NCI-H446 treated with DMSO at 0.1 percent for 48 hours (cell line): ENCODE data around the gene ALG1.
"Not testable (repeated sequence)": the region's sequence is repeated elsewhere in the genome, so short reads cannot be mapped to it uniquely, and the experiment has no call there.

Source experiments
- DNase-seq: peaks from one replicate; lab custom pipeline; 2025; lab: John Stamatoyannopoulos, UW

The ALG1 gene

DNA sequence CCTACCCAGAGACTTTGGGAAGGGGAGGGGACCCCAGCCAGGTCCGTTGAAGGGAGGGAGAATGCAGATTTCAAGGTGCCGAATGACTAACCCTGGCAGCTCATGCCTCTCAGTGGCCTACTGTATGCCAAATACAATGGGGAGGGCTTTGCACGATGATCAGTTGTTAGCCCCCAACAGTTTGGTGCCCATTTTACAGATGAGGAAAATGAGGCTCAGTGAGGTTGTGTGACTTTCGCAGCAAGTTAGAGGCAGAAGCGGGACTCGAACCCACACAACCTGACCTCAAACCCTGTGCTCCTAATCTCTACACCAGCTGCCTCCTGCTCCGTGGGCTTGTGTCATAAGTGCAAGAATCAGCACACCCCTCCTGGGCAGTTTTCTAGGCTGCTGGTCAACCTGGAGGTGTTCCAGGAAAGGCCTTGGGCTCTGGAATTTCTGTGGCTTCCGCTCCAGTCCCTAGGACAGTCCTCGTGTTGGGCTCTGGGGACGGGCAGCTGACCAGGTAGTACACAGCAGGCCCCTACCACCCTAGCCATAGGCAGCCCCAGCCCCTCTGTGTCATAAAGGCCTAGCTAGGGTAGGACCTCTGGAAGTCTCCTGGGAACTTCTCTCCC lies 26.0 kb upstream of the ALG1 start:
- DNase-seq, result no peak

DNA sequence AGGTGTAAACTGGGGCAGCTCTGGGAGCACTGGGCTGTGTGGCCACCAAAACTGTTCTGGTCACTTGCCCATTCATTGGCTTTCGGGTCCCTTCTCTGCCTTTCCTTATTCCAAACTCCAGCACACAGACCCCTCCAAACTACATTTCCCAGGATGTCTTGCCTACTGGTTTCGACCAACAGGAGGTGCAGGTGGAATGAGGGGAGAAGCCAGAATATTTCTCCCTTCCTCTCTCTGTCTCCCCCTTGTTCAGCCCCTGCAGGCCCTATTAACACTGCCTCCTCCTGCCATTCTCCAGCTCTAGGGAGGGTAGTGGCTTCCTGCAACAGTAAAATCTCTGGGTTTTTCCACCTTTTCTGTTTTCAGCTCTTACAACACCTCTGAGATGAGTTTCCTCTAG lies 24.7 kb upstream of the ALG1 start:
- no peak for DNase-seq

DNA sequence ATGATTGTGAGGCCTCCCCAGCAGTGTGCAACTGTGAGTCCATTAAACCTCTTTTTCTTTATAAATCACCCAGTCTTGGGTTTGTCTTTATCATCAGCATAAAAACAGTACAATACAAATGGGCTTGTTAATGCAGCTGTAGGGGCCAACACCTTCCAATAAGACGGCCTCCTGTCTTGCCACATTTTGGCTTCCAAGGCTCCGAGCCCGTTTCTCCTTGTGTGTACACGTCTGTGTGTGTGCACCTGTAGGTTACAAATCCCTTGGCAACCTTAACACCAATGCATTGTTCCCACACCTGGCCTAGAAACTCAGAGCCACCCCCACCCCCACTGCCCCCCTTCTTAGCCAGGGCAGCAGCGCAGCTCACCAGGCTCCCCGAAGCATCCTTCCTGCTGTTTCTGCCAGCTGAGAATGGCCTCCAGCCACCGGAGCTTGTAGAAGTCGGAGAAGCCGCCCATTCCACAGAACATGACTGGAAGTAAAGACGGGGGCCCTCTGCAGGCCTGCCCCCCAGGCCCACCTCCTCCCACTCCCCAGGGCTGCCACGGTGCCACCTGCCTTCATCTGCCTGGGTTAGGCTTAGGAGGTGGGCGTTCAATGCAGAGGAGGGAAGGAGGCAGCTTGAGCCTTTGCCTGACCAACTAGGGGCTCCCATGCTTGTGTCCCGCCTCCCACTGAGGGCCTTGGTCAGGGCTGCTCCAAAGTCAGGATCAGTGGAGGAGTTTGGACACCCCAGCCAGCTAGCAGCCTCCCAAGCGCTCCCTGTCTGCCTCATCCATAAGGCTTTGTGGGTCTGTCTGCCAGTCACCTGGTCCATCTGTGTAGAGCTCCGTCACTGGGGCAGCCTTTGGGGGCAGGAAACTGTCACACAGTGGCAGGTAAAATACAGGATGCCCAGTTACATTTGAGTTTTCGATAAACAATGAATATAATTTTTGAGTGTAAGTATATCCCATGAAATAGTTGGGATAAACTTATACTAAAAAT lies 16.5 kb upstream of the ALG1 start:
- no peak for DNase-seq

DNA sequence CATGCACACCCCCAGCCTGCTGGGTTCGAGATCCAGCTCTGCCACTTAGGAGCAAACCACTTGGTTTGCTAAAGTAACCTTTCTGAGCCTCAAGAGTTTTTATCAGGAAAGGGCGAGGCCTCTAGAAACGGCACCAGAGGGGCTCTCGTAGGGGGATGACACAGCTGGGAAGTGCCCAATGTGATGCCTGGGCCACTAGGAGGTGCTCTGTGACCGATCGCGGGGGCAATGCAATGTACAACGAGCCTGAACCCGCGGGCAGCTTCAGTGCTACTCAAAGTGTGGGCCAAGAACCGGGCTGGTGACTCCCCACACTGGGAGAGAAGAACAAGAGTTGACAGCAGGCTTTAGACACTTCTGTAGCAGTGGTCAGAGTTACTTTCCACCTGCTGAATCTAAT lies 15.3 kb upstream of the ALG1 start:
- DNase-seq, result no peak

DNA sequence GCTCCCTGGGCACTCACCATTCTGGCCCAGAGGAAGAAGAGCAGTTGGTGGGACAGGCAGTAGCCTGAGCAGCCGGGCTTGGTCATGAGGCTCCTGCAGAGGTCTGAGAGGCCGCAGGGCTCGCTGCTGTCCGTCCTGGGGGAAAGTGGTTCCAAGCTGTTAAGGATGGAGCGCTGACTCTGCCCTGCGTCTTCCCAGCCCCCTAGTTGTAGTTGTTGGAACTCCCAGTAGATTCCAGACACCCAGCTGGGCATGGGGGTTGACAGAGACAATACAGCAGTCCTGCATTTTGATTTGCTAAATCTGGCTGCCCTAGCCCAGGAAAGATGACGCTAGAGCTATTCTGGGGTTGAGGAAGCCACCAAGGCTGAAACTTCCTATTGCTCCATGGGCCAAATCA lies 13.2 kb upstream of the ALG1 start:
- no peak for DNase-seq

DNA sequence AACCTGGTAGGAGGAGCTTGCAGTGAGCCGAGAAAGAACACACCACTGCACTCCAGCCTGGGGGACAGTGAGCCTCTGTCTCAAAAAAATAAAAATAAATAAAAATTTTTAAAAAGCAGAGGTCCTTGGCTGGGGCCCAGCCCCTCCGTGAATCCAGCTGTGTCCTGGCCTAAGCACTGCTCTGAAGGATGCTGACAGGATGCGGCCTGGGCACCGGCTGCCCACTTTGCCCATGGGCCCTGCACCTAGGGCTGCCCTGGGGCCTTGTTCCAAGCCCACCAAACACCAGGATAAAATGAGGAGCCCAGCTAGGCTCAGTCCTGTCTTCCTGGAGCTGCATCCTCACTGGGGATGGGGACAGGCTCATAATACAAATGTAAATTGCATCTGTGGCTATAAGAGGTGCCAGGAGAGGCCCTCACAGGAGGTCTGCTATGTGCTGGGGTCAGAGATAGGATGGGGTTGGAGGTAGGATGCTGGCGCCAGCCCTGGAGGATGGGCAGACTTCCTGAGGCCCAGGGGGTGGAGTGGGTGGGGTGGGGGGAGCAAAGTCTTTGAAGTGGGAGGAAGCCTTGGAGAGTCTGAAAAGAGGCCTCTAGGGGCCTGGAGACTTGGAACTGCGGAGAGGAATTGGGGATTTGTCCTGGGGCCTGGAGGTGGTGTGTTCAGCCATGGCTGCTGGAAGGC lies 12.1 kb upstream of the ALG1 start:
- no peak for DNase-seq

DNA sequence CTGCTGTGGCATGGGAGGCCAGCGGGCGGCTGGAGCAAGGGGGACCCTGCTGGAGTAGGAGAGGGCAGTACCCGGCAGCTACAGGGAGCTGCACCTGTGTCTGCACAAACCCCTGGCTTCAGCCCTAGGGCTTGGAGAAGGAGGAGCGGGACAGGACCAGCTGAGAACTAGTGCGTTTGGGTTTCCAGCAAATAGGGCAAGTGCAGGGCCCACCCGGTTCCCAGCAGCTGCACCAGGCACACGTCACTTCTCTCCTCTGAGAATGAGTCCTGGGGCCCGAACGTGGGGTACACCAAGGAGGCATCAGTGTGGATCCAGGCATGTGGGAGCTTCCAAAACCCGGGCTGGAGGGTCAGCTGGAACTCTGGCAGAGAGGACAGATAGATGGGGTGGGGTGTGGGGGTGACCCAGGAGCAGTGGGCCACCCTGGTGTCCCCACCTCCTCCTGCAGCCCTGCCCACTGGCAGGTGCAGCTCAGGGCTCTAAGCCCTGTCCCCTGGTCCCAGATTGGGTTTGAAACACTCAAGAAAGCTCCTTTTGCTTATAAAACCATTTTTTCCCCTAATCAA lies 11.5 kb upstream of the ALG1 start:
- no peak for DNase-seq

DNA sequence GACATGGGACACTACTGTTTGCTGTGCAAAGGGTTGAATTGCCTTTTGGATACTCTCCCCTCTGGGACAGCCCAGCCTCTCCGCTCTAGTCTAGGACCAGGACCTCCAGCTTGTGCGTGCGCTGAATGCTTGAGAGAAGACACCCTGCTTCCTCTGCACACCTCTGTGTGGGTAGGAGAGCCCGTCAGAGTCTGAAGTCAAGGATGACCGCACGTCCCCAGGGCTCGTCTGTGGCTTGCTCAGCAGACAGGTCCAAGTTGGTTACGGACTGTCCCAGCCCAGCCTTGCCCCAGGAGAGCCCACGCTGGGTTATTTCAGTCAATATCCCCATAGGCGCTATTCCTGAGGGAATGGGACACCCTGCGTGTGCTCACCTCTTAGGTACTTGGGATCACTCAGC lies 9.6 kb upstream of the ALG1 start:
- DNase-seq, result no peak

DNA sequence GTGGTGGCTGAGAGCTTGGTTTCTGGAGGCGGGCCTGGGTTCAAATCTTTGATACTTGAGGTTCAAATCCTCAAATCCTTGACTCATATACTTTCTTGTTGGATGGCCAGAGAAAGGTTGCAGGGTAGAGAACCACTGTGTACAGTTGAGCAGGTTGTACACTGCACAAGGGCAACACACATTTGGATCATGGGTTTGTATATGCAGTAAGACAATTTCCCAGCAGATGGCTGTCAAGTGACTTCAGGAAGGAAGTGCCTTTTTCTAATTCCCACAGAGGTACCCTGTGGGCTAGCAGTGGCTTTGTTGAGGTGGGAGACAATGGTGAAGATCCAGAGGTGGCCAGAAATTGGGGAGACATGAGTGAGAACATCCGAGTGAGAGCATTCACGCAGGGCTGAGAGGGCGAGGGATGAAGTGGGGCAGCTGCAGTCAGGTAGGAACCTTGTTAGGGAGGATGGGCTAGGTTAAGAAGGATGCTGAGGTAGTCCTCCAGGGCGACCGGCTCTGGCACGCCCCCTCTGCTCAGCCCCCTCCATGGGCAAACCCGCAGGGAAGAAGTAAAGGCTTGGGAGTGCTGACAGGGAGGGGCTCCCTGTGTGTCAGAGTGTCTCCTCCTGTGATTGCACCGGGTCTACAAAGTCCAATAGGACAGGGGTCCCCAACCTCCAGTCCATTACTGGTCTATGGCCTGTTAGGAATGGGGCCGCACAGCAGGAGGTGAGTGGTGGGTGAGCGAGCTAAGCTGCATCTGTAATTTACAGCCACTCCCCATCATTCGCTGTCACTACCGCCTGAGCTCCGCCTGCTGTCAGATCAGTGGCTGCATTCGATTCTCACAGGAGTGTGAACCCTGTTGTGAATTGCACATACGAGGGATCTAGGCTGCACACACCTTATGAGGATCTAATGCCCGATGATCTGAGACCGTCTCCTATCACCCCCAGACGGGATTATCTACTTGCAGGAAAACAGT lies 8.6 kb upstream of the ALG1 start:
- no peak for DNase-seq

DNA sequence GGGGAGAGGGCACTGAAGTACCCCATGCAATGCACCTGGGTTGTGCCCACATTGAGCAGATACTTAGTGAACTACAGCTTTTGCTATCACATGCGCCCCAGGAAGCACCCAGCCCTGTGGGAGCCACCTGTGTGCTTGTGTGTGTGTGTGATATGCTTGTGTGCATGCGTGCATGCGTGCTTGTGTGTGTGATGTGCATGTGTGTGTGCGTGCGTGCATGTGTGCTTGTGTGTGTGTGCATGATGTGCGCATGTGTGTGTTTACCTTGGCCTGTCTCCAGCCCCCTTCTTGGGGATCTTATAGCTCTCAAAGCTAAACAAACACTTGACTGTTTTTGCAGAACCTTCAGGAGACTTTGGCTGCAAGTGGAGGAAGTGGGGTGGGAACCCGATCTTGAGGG lies 6.7 kb upstream of the ALG1 start:
- DNase-seq, result no peak

DNA sequence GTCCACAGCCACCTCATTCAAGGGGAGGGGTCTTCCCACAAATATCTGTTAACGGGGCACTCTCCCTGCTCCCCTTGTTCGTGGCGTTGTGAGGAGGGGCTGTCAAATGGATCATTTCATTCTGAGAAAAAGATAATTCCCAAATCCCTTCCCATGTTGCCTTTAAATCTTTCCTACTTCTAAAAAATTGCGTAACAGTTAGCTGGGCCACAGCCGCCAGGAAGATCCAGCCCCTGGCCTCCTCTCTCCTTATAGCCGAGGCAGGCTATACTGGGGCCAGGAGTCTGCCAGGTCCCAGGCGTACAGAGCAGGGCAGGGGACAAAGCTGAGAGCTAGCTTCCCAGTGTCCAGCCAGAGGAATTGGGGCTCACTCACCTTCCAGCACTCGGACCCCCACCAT lies 6.3 kb upstream of the ALG1 start:
- no peak for DNase-seq

DNA sequence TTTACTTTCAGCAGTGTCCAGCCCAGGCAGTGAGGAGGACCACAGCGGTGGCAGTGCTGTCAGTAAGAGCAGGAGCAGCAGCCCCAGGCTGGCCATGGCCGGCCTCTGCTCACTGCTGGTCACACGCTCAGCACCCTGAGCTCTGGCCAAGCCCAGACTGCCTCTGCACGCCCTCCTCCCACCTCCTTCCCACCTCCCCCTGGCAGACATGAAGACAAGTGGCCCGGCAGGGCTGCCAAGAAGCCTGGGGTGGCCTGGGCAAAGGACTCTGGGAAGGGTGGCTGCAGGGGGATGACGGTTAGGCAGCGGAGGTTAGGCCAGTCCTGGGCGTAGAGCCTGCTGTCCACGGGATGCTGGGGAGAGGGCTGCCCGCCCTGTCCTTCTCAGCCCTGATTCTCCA lies 5.8 kb upstream of the ALG1 start, which contains the start of gene C16orf89:
Gene C16orf89 (minus strand): TSS at position 144 of the 400 bp plus-strand sequence. CDS start 48 bp downstream, at position 96.
- no peak for DNase-seq

DNA sequence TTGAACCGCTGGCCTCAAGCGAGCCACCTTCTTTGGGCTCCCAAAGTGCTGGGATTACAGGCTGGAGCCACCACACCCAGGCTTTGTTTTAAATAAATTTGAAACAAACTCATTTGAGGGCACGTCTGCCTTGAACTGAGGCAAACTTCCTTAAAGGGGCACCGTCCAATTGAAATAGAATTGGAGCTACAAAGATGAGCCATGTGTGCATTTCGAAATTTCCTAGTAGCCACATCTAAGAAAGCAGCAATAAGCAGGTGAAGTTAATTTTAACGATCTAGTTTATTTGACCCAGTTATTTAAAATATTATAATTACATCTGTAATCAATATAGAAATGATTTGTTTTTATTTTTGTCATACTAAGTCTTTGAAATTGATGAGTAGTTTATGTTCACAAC lies 5.1 kb upstream of the ALG1 start:
- DNase-seq, result no peak

DNA sequence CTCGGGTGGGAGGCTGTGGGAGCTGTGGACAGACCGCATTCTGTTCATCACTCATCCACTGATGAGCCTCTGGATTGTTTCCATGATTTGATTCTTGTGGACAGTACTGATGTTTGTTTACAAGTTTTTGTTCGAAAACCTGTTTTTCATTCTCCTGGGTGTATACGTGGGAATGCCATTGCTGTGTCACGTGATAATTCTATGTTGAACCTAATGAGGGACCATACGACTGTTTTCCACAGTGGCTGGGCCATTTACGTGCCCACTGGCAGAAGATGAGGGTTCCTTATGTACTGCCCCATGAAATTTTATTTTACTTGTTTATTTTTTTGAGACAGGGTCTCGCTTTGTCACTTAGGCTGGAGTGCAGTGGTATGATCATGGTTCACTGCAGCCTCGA lies 2.6 kb upstream of the ALG1 start:
- DNase-seq, result no peak

DNA sequence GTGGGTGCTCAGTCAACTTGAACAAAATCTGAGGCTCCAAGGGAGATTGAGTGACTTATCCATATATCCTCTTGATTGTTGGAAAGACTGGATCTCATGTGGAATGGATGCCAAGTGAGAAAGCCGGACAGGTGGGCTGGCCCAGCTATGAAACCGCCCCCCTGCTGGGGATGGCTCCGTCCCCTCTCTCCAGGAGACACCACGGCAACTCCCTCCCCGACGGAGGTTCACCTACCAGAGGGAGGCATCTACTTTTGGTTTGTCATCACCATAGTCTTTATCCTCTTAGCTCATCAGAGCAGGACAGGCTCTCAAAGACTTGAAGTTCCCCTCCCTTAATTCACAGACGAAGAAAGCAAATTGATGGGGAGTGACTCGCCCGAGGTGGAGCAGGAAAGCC lies 1.8 kb upstream of the ALG1 start:
- no peak for DNase-seq

DNA sequence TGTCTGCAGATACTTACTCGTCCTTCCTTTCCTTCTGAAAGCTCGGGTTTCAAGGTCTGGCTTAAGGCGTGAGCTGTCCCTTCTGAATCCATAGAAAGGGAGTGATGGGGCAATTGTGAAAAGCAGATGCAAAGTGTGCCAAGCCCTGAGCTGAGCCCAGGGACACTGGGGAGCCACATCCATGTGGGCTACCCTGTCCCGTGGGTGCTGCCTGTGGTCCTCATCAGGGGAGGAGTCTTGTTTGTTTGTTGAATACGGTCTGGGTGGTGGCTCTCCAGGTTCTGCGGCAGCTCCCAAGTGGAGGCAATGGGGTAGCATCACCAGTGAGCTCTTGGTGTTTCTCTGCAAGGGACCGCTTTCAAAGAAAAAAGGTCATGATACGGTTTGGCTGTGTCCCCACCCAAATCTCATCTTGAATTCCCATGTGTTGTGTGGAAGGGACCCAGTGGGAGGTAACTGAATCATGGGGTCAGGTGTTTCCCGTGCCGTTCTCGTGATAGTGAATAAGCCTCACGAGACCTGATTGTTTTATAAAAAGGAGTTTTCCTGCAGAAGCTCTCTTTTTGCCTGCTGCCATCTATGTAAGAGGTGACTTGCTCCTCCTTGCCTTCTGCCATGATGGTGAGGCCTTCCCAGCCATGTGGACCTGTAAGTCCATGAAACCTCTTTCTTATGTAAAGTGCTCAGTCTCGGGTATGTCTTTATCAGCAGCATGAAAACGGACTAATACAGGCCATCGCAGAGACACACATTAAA lies 1.0 kb upstream of the ALG1 start:
- no peak for DNase-seq

DNA sequence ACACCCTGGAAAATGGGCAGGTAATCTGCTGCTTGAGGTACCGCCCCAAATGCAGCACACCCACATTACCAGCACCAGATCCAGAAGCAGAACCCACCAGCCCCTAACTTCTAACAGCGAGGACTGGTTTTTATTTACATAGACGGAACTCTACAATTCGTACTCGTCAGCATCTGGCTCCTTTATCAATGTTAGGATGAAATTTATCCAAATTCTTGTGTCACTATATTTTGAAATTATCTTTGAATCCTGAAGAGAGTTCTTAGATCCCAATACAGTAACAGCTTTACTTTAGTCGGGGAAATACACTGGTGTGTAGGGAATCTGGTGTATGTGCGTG lies 332 bp upstream of the ALG1 start:
- DNase-seq, result no peak

DNA sequence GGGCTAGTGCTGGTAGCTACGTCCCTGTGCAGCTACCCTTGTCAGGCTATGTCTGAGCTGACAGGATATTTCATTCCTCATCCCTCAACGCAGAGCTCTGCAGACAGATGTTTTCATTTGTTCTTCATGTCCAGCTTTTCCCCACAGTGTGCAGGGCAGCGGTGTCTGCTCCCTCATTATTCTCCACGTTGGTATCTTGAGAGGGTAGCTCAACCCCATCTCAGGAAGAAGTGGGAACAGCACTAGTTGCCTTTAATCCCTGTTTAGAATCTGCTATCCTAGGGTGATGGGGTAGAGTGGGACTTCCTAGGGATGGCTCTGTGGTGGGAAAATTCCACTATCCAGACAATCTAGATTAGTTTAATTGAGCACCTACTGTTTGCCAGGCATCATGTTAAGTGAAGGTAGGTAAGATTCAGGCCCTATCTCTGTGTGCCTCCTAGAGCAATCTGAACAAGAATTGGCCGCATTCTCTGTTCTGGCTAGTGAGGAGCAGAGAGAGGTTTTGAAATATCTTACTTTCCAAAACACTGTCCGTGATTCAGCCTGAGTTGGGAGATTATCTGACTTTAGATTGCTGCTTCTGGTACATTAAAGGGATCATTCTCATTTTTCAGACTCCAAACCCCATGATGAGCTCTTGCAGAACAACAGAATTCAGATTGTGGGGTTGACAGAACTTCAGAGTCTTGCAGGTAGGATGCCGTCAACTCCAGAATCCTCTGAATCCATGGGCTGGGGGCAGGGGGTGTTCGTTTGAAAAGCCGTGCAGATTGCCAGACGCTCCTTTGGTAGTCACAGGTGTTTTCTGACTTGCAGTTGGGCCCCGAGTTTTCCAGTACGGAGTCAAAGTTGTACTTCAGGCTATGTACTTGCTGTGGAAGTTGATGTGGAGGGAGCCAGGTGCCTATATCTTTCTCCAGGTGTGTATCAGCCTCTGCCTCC lies 963 bp downstream of the ALG1 start:
- DNase-seq, result no peak

DNA sequence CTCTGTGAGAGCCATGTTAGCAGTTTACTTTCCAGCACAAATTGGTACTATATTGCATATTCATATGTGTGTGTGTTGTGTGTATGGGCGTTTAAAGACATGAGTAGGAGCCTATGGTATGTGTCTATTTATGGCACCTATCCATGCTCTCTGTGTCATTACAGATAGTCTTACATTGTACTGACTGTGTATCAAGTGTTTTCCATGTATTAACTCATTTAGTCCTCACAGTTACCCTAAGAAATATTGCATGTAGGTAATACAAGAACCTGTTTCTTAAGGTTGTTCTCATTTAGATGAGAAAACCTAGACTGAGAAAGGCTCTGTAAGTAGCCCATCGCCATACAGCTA lies 1.6 kb downstream of the ALG1 start:
- no peak for DNase-seq

DNA sequence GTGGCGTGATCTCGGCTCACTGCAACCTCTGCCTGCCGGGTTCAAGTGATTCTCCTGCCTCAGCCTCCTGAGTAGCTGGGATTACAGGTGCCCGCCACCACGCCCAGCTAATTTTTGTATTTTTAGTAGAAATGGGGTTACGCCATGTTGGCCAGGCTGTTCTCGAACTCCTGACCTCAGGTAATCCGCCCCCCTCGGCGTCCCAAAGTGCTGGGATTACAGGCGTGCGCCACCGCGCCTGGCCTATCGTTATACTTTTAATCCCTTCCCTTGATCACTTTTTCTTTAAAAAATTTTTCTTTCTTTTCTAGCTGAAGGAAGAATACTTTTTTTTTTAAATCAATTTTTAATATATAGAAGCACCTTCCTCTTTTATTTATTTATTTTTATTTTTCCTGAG lies 2.1 kb downstream of the ALG1 start:
- DNase-seq, result not testable (repeated sequence)
